DND-41 (cell line): ENCODE data around the gene TMEM115.

Experiments used
- ATAC-seq: fragments of 200-7000 bp; cut with Tn5 transposase; 3 replicates; pipeline ENCODE4 v1.9.1; 2021; ENCODE audit warnings: low read depth; ENCODE audit not compliant: insufficient read depth
- DNase-seq: peaks from one replicate; pipeline ENCODE4 v3.0.0-alpha.2; 2020
- H2AFZ ChIP-seq: 2 replicates; pipeline ENCODE4 v1.6.0; 2012; ENCODE audit warnings: low read depth, low read length
- H3K27ac ChIP-seq: 2 replicates; pipeline ENCODE4 v1.5.1; 2012; ENCODE audit warnings: low read length, inconsistent platforms
- H3K27me3 ChIP-seq: fragments of 200-600 bp; sonication (generic); 2 replicates; pipeline ENCODE4 v1.6.0; 2012; ENCODE audit warnings: low read length, mild to moderate bottlenecking, inconsistent platforms; ENCODE audit not compliant: insufficient read depth, poor library complexity
- H3K36me3 ChIP-seq: 2 replicates; pipeline ENCODE4 v1.5.1; 2012; ENCODE audit warnings: low read length, inconsistent platforms; ENCODE audit not compliant: insufficient read depth
- H3K4me1 ChIP-seq: 2 replicates; pipeline ENCODE4 v1.5.1; 2012; ENCODE audit warnings: mild to moderate bottlenecking, low read length; ENCODE audit not compliant: insufficient read depth
- H3K4me2 ChIP-seq: 2 replicates; pipeline ENCODE4 v1.6.0; 2012; ENCODE audit warnings: mild to moderate bottlenecking, moderate library complexity, low read length, inconsistent platforms; ENCODE audit not compliant: insufficient read depth
- H3K4me3 ChIP-seq, 2 experiments: fragments of 200-600 bp in 1 of 2; shearing (Covaris generic) in 1 of 2; 2 replicates each; pipeline ENCODE4 v1.5.1; 2012 to 2016; ENCODE audit warnings: inconsistent platforms in 2 of 2, low read length in 2 of 2, mild to moderate bottlenecking in 2 of 2, low read depth in 1 of 2, moderate library complexity in 1 of 2
- H3K79me2 ChIP-seq: 2 replicates; pipeline ENCODE4 v1.6.0; 2012; ENCODE audit warnings: low read length, inconsistent platforms; ENCODE audit not compliant: insufficient read depth
- H3K9ac ChIP-seq: 2 replicates; pipeline ENCODE4 v1.6.0; 2012; ENCODE audit warnings: low read depth, mild to moderate bottlenecking, inconsistent platforms, low read length, moderate library complexity
- H3K9me3 ChIP-seq: 2 replicates; pipeline ENCODE4 v1.5.1; 2012; ENCODE audit warnings: low read length, moderate library complexity, mild to moderate bottlenecking, inconsistent platforms; ENCODE audit not compliant: insufficient read depth, severe bottlenecking
- H4K20me1 ChIP-seq: 2 replicates; pipeline ENCODE4 v1.6.0; 2012; ENCODE audit warnings: low read length; ENCODE audit not compliant: insufficient read depth
- EZH2 ChIP-seq: IDR thresholded peaks from 3 replicates; pipeline ENCODE4 v1.6.1; 2012; ENCODE audit warnings: borderline replicate concordance, low read depth, mild to moderate bottlenecking, moderate library complexity, low read length, inconsistent platforms; ENCODE audit not compliant: severe bottlenecking
- TF ChIP-seq, protein P1 (sequence below): IDR thresholded peaks from 2 replicates; pipeline ENCODE4 v1.5.1; 2012; ENCODE audit warnings: borderline replicate concordance, low read length, moderate library complexity, mild to moderate bottlenecking; ENCODE audit not compliant: poor library complexity, severe bottlenecking; ENCODE audit errors: extremely low read depth

Gene TMEM115

DNA sequence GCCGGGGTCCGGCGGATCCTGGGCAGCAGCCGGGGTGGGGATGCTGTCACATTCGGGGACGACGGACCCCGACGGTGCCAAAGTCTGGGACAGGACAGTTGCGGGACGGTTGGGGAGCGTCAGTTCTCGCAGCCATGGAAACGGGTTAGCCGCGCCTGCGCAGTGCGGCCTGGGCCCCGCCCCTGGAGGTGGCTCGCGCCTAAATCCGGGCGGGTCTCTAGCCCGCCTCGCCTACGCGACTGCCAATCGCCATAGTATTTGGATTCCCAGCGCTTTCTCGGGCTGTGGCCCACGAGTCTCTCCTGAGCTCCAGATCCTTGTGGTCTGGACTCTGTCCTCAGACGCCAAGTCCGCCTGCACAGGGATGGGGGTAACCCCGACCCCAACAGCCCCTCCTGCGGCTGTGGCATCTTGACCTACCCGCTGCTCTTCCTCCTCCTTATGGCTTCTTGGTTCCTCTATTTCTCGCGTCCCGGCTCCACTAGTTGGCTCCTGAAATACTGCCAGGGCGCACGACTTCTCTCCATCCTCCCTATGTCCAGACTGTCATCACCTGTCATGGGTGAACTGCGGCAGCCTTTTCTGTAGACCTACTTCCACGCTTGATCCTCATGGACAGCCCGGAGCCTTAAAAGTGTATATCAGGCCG, 13.6 kb downstream of the TMEM115 start, which contains the start of gene ZMYND10:
TSS of gene ZMYND10 (minus strand) at position 147 of the 649 bp plus-strand sequence. CDS start 153 bp downstream, outside the sequence.
- H3K36me3 ChIP-seq = peaks cover 22% of the 10 kb centered on the region
- no peak within 1 kb of the TSS for H2AFZ ChIP-seq
- no peak within 1 kb of the TSS for H3K4me3 ChIP-seq
- no peak within 1 kb of the TSS for H3K4me2 ChIP-seq
- ATAC-seq = no peak
- no peaks in the 10 kb centered on the region for H3K9me3 ChIP-seq
- H3K4me1 ChIP-seq = peaks cover 26% of the 10 kb centered on the region
- H3K79me2 ChIP-seq = peaks cover 22% of the 10 kb centered on the region
- H4K20me1 ChIP-seq = 0 out of 2 replicates have a peak, but pooled peaks cover 4% of the 10 kb centered on the region
- H3K27me3 ChIP-seq = peaks cover under 1% of the 10 kb centered on the region
- TF ChIP-seq, protein P1, sequence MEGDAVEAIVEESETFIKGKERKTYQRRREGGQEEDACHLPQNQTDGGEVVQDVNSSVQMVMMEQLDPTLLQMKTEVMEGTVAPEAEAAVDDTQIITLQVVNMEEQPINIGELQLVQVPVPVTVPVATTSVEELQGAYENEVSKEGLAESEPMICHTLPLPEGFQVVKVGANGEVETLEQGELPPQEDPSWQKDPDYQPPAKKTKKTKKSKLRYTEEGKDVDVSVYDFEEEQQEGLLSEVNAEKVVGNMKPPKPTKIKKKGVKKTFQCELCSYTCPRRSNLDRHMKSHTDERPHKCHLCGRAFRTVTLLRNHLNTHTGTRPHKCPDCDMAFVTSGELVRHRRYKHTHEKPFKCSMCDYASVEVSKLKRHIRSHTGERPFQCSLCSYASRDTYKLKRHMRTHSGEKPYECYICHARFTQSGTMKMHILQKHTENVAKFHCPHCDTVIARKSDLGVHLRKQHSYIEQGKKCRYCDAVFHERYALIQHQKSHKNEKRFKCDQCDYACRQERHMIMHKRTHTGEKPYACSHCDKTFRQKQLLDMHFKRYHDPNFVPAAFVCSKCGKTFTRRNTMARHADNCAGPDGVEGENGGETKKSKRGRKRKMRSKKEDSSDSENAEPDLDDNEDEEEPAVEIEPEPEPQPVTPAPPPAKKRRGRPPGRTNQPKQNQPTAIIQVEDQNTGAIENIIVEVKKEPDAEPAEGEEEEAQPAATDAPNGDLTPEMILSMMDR = no peak
- TF ChIP-seq EZH2 = no peak
- no peak for DNase-seq
- H3K27ac ChIP-seq = no peak within 1 kb of the TSS
- no peak within 1 kb of the TSS for H3K9ac ChIP-seq

DNA sequence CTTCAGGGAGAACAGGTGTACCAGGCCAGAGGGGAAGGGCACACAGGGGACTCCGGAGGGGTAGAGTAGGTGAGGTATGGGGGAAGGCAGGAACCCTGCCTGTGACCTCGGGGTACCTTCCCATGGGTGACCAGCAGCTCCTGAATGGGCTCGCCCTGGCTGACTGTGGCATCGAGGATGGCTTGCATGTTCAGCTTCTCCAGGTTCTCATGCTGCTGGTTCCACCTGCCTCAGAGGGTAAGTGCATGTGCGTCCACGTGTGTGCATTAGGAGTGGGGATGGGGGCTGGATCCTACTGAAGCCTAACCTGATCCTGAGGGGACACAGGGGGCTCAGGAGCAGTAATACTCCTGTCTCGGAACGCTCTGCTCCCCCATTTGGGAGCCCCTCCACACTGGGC, 14.3 kb downstream of the TMEM115 start:
- Histone ChIP-seq H3K27ac (no peak overlapping the region), H2AFZ (no peak overlapping the region), H3K36me3 (peaks cover 22% of the 10 kb centered on the region), H4K20me1 (0 out of 2 replicates have a peak, but pooled peaks cover 4% of the 10 kb centered on the region), H3K4me1 (peaks cover 28% of the 10 kb centered on the region), H3K27me3 (peaks cover 4% of the 10 kb centered on the region), H3K9me3 (no peaks in the 10 kb centered on the region), H3K9ac (no peak overlapping the region), H3K4me2 (no peak overlapping the region), H3K79me2 (peaks cover 17% of the 10 kb centered on the region), H3K4me3 (no peak overlapping the region)
- ATAC-seq (no peak), DNase-seq (no peak)
- TF ChIP-seq EZH2 = no peak
- TF ChIP-seq, protein P1 = no peak

DNA sequence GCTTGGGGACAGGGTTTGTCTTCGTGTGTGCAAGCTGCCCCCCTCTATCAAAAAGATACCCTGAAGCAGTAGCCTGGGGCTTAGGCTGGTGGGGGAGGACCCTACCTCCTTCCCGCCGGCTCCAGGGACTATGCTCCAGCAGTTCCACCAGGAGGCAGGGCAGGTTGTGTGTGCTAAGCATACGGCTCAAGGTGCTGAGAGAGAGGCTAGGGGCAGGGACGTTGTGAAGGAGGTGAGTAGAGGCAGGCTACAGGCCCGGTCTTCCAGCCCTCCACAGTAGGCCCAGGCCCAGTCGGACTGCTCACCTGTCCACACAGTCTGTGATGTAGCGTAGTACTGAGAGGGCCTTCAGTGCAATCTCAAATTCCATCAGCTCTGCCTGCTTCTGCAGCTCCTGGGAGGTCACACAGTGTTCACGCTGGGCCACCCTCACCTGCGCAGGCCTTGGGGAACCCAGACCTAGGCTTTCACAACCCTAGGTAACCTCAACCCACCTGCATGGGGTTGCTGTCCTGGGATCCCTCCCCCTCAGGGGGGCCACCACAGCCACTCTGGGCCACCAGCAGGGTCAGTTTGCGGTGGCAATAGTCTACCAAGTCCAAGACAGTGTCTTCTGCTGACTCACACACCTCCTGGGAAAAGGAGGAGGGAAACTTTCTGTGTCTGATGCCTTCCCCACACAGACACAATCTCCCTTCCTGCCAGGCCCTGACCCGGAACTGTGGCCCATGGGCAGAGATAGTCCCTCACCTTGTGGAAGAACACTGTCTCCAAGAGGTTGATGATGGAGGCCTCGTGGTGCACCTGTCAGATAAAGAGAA, 16.3 kb downstream of the TMEM115 start:
- ATAC-seq (no peak), DNase-seq (no peak)
- H3K4me3 ChIP-seq = no peak overlapping the region
- no peak overlapping the region for H2AFZ ChIP-seq
- no peak overlapping the region for H3K9ac ChIP-seq
- H3K27me3 ChIP-seq = peaks cover 4% of the 10 kb centered on the region
- no peaks in the 10 kb centered on the region for H4K20me1 ChIP-seq
- peaks cover 8% of the 10 kb centered on the region for H3K36me3 ChIP-seq
- peaks cover 24% of the 10 kb centered on the region for H3K4me1 ChIP-seq
- H3K4me2 ChIP-seq = no peak overlapping the region
- peaks cover 10% of the 10 kb centered on the region for H3K79me2 ChIP-seq
- no peak for TF ChIP-seq EZH2
- TF ChIP-seq, protein P1 = no peak
- H3K9me3 ChIP-seq = no peaks in the 10 kb centered on the region
- H3K27ac ChIP-seq = no peak overlapping the region
